ENCODE measurements around the gene TCEA3. TPM values are rescaled to one million over a fixed set of nuclear protein-coding genes. Genes with fewer than 3 reads are reported as not detected.

Gene TCEA3
- total RNA-seq, 4 donors from 2014 or later: 34.1 to 93.1 (median 43.2) TPM

GRCh38 chr1:23397908-23398307, 26.6 kb downstream of the TCEA3 start:
- no peak for DNase-seq (ENCODE audit: low spot score in 2 of 2)
- TF ChIP-seq EP300 (IDR thresholded peaks at IDR 0.05): no peak
- no peak for TF ChIP-seq POLR2AphosphoS5 (IDR thresholded peaks at IDR 0.05)
- TF ChIP-seq POLR2A (IDR thresholded peaks at IDR 0.05): no peak
- Histone ChIP-seq H3K27ac (no peak overlapping the region), H3K4me3 (no peak overlapping the region), H3K36me3 (peaks cover 16% of the 10 kb centered on the region), H3K9me3 (no peaks in the 10 kb centered on the region), H3K4me1 (peaks cover 36% of the 10 kb centered on the region), H3K27me3 (no peaks in the 10 kb centered on the region)
- WGBS: 94% methylated on average over 7 of the region's 7 CpGs

- Histone ChIP-seq H3K27ac (no peak overlapping the region), H3K9me3 (no peaks in the 10 kb centered on the region), H3K4me1 (peaks cover 26% of the 10 kb centered on the region), H3K27me3 (no peaks in the 10 kb centered on the region), H3K4me3 (no peak overlapping the region), H3K36me3 (peaks cover 16% of the 10 kb centered on the region)
- DNase-seq (ENCODE audit: low spot score in 2 of 2): no peak
- WGBS: 91% methylated on average over 2 of the region's 2 CpGs
- no peak for TF ChIP-seq POLR2AphosphoS5 (IDR thresholded peaks at IDR 0.05)
- no peak for TF ChIP-seq POLR2A (IDR thresholded peaks at IDR 0.05)
- TF ChIP-seq CTCF (IDR thresholded peaks at IDR 0.05): no peak
- no peak for TF ChIP-seq EP300 (IDR thresholded peaks at IDR 0.05)
Measured at GRCh38 chr1:23396380-23396779, 28.2 kb downstream of the TCEA3 start.

- no peaks in the 10 kb centered on the region for H3K27me3 ChIP-seq
- peak overlapping the region; percentile 79 for H3K27ac ChIP-seq
- 83% methylated on average over 4 of the region's 4 CpGs for WGBS
- no peaks in the 10 kb centered on the region for H3K9me3 ChIP-seq
- TF ChIP-seq POLR2AphosphoS5 (IDR thresholded peaks at IDR 0.05): no peak
- peaks cover 22% of the 10 kb centered on the region for H3K4me1 ChIP-seq
- peaks cover 16% of the 10 kb centered on the region for H3K36me3 ChIP-seq
- H3K4me3 ChIP-seq: no peak overlapping the region
- no peak for DNase-seq (ENCODE audit: low spot score in 2 of 2)
Measured at GRCh38 chr1:23395849-23396248, 28.7 kb downstream of the TCEA3 start.

- no peak for DNase-seq (ENCODE audit: low spot score in 2 of 2)
- WGBS: 56% methylated on average over 8 of the region's 8 CpGs
- peak overlapping the region; percentile 1 for H3K4me3 ChIP-seq
- TF ChIP-seq EP300 (IDR thresholded peaks at IDR 0.05) (no peak), POLR2A (IDR thresholded peaks at IDR 0.05) (no peak), CTCF (IDR thresholded peaks at IDR 0.05) (no peak), POLR2AphosphoS5 (IDR thresholded peaks at IDR 0.05) (no peak)
- H3K36me3 ChIP-seq: peaks cover 16% of the 10 kb centered on the region
- H3K9me3 ChIP-seq: no peaks in the 10 kb centered on the region
- H3K27ac ChIP-seq: peak overlapping the region; percentile 79
- no peaks in the 10 kb centered on the region for H3K27me3 ChIP-seq
- H3K4me1 ChIP-seq: peaks cover 16% of the 10 kb centered on the region
Measured at GRCh38 chr1:23395154-23395724, 29.3 kb downstream of the TCEA3 start.

- Histone ChIP-seq H3K27me3 (no peaks in the 10 kb centered on the region), H3K4me3 (peak overlapping the region; percentile 1), H3K27ac (peak overlapping the region; percentile 79), H3K36me3 (peaks cover 16% of the 10 kb centered on the region), H3K4me1 (peaks cover 14% of the 10 kb centered on the region), H3K9me3 (no peaks in the 10 kb centered on the region)
- peak in 2 of 3 donors; percentile 29 to 64 for TF ChIP-seq POLR2AphosphoS5 (IDR thresholded peaks at IDR 0.05)
- no peak for TF ChIP-seq CTCF (IDR thresholded peaks at IDR 0.05)
- 44% methylated on average over 7 of the region's 7 CpGs for WGBS
- DNase-seq (ENCODE audit: low spot score in 2 of 2): peak; percentile 93 to 94
Measured at GRCh38 chr1:23394684-23395083, 29.9 kb downstream of the TCEA3 start.

- 74% methylated on average over 4 of the region's 4 CpGs for whole genome bisulfite sequencing
- peak overlapping the region; percentile 79 for H3K27ac ChIP-seq
- TF ChIP-seq EP300 (IDR thresholded peaks at IDR 0.05) (no peak), POLR2AphosphoS5 (IDR thresholded peaks at IDR 0.05) (no peak), POLR2A (IDR thresholded peaks at IDR 0.05) (no peak), CTCF (IDR thresholded peaks at IDR 0.05) (no peak)
Measured at GRCh38 chr1:23394181-23394580, 30.4 kb downstream of the TCEA3 start.

More at GRCh38 chr1:23394181-23394580, 30.4 kb downstream of the TCEA3 start:
- Histone ChIP-seq H3K36me3 (peaks cover 16% of the 10 kb centered on the region), H3K4me3 (no peak overlapping the region), H3K4me1 (peaks cover 14% of the 10 kb centered on the region), H3K9me3 (no peaks in the 10 kb centered on the region), H3K27me3 (no peaks in the 10 kb centered on the region)
- DNase-seq (ENCODE audit: low spot score in 2 of 2): no peak

Measured in suprapubic skin (tissue), 4 donors.